Tibial nerve (tissue), 4 donors: ENCODE results near the gene CD9.

Source experiments
- CTCF ChIP-seq, 5 experiments: fragments of 200-600 bp in 3 of 5; fragments of 450-650 bp in 2 of 5; sonication (generic) in 3 of 5; IDR thresholded peaks; one replicate each; pipeline ENCODE4 v1.5.1; 2016 to 2019; ENCODE audit warnings: antibody characterized with exemption in 5 of 5, mild to moderate bottlenecking in 3 of 5, moderate library complexity in 2 of 5
- EP300 ChIP-seq, 2 donors: sonication (generic); formaldehyde crosslinking; IDR thresholded peaks; one replicate each; pipeline ENCODE4 v1.6.1; 2017; ENCODE audit warnings: antibody characterized with exemption in 2 of 2, mild to moderate bottlenecking in 1 of 2
- POLR2A ChIP-seq, 2 donors: fragments of 450-650 bp; IDR thresholded peaks; one replicate each; pipeline ENCODE4 v1.6.1; 2017; ENCODE audit warnings: antibody characterized with exemption in 2 of 2, mild to moderate bottlenecking in 2 of 2, moderate library complexity in 2 of 2

GRCh38 chr12:6234906-6235305 is 34.7 kb downstream of the CD9 start:
- TF ChIP-seq CTCF (IDR thresholded peaks at IDR 0.05) (no peak), EP300 (IDR thresholded peaks at IDR 0.05) (no peak), POLR2A (IDR thresholded peaks at IDR 0.05) (no peak)
